Osteoblast (primary cell): ENCODE results near the gene COX6B2. TPM values are rescaled to one million over a fixed set of nuclear protein-coding genes. Genes with fewer than 3 reads are reported as not detected.
"Not testable (repeated sequence)": the region's sequence is repeated elsewhere in the genome, so short reads cannot be mapped to it uniquely, and the experiment has no call there.

Experiments used
- DNase-seq: peaks from one replicate; pipeline ENCODE4 v3.0.0; 2011; ENCODE audit warnings: low spot score, mixed read lengths; ENCODE audit not compliant: insufficient read length; ENCODE audit errors: missing footprints
- H2AFZ ChIP-seq: 2 replicates; pipeline ENCODE4 v1.6.0; 2011; ENCODE audit warnings: mild to moderate bottlenecking, low read length
- H3K27ac ChIP-seq: 2 replicates; pipeline ENCODE4 v1.5.1; 2011; ENCODE audit warnings: mild to moderate bottlenecking, low read depth, low read length, moderate library complexity
- H3K27me3 ChIP-seq: 2 replicates; pipeline ENCODE4 v1.6.0; 2012; ENCODE audit warnings: mild to moderate bottlenecking, control low read depth, inconsistent platforms, low read length, moderate library complexity; ENCODE audit not compliant: insufficient read depth
- H3K36me3 ChIP-seq: 2 replicates; pipeline ENCODE4 v1.5.1; 2011; ENCODE audit warnings: mild to moderate bottlenecking, low read length, control low read depth, moderate library complexity; ENCODE audit not compliant: insufficient read depth
- H3K4me1 ChIP-seq: 2 replicates; pipeline ENCODE4 v1.5.1; 2011; ENCODE audit warnings: mild to moderate bottlenecking, low read length, control low read depth, moderate library complexity; ENCODE audit not compliant: insufficient read depth
- H3K4me2 ChIP-seq: 2 replicates; pipeline ENCODE4 v1.6.0; 2011; ENCODE audit warnings: mild to moderate bottlenecking, low read length; ENCODE audit not compliant: insufficient read depth
- H3K4me3 ChIP-seq: fragments of 200-600 bp; sonication (generic); 3 replicates; pipeline ENCODE4 v1.5.1; 2012; ENCODE audit warnings: mild to moderate bottlenecking, low read length, inconsistent platforms; ENCODE audit not compliant: insufficient read depth
- H3K79me2 ChIP-seq: 2 replicates; pipeline ENCODE4 v1.6.0; 2012; ENCODE audit warnings: mild to moderate bottlenecking, low read length, control low read depth, inconsistent platforms; ENCODE audit not compliant: insufficient read depth
- H3K9me3 ChIP-seq: 2 replicates; pipeline ENCODE4 v1.5.1; 2011; ENCODE audit warnings: low read depth, low read length, control low read depth
- H4K20me1 ChIP-seq: 2 replicates; pipeline ENCODE4 v1.6.0; 2012; ENCODE audit warnings: mild to moderate bottlenecking, low read length, control low read depth; ENCODE audit not compliant: insufficient read depth
- total RNA-seq: library from RNA; depleted of rRNA; stranded (reverse); fragments of >200 nt; gene quantifications from 2 replicates; pipeline ENCODE4 v1.2.3, GENCODE V29; 2012
- TF ChIP-seq, protein P1 (sequence below): IDR thresholded peaks from 2 replicates; pipeline ENCODE4 v1.5.1; 2011; ENCODE audit warnings: mild to moderate bottlenecking, low read depth, low read length, moderate library complexity; ENCODE audit errors: extremely low read depth

Gene COX6B2, protein sequence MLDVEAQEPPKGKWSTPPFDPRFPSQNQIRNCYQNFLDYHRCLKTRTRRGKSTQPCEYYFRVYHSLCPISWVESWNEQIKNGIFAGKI
- total RNA-seq: not detected in 2 replicates

DNA sequence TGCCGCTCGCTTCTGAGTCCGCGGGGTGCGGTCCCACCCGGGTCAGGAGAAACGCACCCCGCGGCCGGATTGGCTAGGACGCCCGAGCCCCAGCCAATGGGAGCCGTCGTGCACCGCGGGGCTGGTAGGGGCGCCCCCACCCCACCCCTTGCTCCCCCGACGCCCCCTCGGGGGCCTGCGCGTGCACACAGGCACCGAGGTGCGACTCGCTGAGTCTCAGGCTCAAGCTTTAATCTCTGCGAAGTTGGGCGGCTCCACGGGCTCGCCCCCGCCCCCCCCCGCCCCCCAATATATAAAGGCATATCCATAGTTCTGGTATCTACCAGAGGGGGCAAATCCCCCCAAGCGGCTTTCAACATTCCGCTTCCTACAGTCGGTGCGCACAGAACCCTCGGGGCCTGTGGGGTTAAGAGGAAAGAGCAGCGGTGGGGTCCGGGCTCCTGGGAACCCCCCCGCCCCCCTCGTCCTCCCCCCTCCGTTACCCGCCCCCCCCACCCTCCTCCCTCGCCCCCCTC is at the start of gene COX6B2:
Gene COX6B2 (minus strand): TSS at position 22 of the 515 bp plus-strand sequence. CDS start 198 bp downstream, outside the sequence.
- TF ChIP-seq, protein P1, sequence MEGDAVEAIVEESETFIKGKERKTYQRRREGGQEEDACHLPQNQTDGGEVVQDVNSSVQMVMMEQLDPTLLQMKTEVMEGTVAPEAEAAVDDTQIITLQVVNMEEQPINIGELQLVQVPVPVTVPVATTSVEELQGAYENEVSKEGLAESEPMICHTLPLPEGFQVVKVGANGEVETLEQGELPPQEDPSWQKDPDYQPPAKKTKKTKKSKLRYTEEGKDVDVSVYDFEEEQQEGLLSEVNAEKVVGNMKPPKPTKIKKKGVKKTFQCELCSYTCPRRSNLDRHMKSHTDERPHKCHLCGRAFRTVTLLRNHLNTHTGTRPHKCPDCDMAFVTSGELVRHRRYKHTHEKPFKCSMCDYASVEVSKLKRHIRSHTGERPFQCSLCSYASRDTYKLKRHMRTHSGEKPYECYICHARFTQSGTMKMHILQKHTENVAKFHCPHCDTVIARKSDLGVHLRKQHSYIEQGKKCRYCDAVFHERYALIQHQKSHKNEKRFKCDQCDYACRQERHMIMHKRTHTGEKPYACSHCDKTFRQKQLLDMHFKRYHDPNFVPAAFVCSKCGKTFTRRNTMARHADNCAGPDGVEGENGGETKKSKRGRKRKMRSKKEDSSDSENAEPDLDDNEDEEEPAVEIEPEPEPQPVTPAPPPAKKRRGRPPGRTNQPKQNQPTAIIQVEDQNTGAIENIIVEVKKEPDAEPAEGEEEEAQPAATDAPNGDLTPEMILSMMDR: no peak
- Histone ChIP-seq H3K4me1 (peaks cover 6% of the 10 kb centered on the region), H4K20me1 (no peaks in the 10 kb centered on the region), H3K4me2 (peak within 1 kb of the TSS; percentile 77), H3K9me3 (no peaks in the 10 kb centered on the region), H3K27me3 (peaks cover 47% of the 10 kb centered on the region), H3K4me3 (peak within 1 kb of the TSS; percentile 64), H3K79me2 (no peaks in the 10 kb centered on the region), H3K36me3 (no peaks in the 10 kb centered on the region), H2AFZ (peak within 1 kb of the TSS; percentile 15), H3K27ac (no peak within 1 kb of the TSS)
- no peak for DNase-seq

DNA sequence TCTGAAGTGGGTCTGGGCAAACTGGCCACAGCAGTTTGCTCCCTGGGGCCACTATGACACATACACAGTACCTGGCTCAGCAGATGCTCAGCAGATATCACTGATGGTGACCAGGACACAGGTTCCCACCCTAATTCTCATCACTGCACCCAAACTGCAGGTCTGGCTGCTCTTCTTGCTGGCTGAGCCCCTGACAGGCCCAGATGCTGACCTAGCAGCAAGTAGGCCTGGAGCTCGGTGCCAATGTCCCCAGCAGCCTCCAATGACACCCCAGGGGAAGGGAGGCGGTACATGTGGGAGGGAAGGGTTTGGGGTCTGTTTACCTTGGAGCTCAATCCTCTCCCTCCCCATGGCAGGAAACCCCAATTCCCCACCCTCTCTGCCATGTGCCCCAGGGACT is 48.0 kb upstream of the COX6B2 start:
- H3K27me3 ChIP-seq: no peaks in the 10 kb centered on the region
- H2AFZ ChIP-seq: no peak overlapping the region
- H3K4me2 ChIP-seq: no peak overlapping the region
- H3K9me3 ChIP-seq: no peaks in the 10 kb centered on the region
- TF ChIP-seq, protein P1: no peak
- peaks cover 58% of the 10 kb centered on the region for H4K20me1 ChIP-seq
- H3K36me3 ChIP-seq: peaks cover 51% of the 10 kb centered on the region
- H3K4me3 ChIP-seq: no peak overlapping the region
- no peak overlapping the region for H3K27ac ChIP-seq
- H3K4me1 ChIP-seq: peaks cover 17% of the 10 kb centered on the region
- peaks cover 45% of the 10 kb centered on the region for H3K79me2 ChIP-seq
- peak; percentile 87 for DNase-seq

DNA sequence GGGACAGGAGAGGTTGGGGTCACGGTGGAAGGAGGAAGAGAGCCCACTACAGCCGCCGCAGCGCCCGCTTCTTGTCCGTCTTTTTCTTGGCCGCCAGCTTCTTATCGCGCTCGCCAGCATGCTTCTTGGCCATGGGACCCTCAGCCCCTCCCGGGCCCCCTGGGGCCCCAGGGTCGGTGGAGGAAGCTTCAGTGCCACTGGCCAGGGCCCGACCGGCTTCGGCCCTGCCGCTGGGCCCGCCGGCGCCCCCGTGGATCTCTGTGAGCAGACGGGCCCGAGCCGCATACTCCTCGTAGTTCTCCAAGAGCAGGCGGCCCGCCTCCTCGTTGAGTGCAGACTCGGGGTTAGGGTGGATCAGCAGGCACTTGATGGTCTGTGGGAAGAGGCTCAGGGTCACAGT is 46.9 kb upstream of the COX6B2 start:
- H3K27me3 ChIP-seq, H3K27ac ChIP-seq, H3K4me2 ChIP-seq, DNase-seq, H3K4me3 ChIP-seq, H2AFZ ChIP-seq, H3K9me3 ChIP-seq: not testable (repeated sequence)
- Histone ChIP-seq H4K20me1 (peaks cover 53% of the 10 kb centered on the region), H3K79me2 (peaks cover 34% of the 10 kb centered on the region), H3K4me1 (peaks cover 11% of the 10 kb centered on the region), H3K36me3 (peaks cover 49% of the 10 kb centered on the region)

DNA sequence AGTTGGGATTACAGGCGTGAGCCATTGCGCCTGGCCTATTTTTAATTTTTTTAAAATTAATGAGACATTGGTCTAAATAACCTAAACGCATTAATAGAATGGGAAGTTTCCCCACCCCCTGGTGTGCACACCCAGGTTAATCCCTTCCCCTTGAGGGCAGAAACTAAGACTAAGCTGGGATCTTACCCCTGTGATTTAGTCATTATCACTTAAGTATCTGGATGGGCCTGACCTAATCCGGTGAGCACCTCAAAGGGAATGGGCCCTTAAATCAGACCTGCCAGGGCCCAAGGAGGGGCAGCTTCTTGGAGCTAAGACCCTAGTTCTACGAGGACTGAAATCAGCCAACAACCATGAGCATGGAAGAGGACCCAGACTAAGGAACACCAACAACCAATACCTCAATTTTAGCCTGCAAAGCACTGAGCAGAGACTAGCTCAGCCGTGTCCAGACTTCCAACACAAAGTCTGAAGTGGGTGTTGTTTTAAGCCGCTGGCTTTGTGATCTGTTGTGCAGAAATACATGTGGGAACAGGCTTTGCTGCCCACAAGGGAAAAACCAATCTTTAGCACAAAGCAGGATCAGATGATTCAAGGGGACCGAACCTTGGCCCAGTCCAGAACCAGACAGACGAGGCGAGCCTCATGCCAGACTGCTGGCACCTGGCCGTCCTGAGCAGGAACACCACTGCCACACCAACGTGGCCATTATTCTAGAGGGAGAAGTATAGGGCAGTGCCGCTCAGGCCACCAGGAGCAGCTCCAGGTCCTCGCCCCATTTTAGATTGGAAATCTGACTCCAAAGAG is 46.0 kb upstream of the COX6B2 start:
- no peak overlapping the region for H3K27ac ChIP-seq
- TF ChIP-seq, protein P1: no peak
- H3K9me3 ChIP-seq: no peaks in the 10 kb centered on the region
- H3K36me3 ChIP-seq: peaks cover 42% of the 10 kb centered on the region
- H3K79me2 ChIP-seq: peaks cover 24% of the 10 kb centered on the region
- no peak overlapping the region for H2AFZ ChIP-seq
- peaks cover 45% of the 10 kb centered on the region for H4K20me1 ChIP-seq
- no peak overlapping the region for H3K4me2 ChIP-seq
- peaks cover 2% of the 10 kb centered on the region for H3K4me1 ChIP-seq
- peak; percentile 72 for DNase-seq
- H3K4me3 ChIP-seq: no peak overlapping the region
- H3K27me3 ChIP-seq: no peaks in the 10 kb centered on the region
